ENCODE data around the gene SLC39A11. TPM values are rescaled to one million over a fixed set of nuclear protein-coding genes. Genes with fewer than 3 reads are reported as not detected.

Gene SLC39A11
- total and polyA plus RNA-seq, 2 of the 13 experiments (the other 11 are each of a cell fraction or from before 2014, with no cell fraction given) = 17.2 to 31.5 TPM

DNA sequence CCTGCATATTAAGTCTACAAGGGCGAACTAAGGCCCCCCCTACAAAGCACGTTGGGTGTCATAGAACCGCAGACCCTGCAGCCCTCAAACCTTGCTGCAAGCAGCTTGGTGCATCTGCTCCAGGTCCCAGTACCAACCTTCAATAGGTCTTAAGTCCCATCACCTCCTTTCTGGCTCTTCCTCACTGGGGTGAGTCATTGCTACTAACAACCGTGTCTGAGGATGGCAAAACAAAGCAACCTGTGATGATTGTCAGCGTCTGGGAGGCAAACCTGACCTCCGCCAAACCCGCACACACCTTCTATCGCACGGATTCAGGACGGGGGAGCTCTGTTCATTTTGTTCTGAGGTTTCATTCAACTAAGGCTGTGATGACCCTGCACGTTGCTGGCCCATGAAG lies 138.9 kb downstream of the SLC39A11 start:
- H3K27me3 ChIP-seq (ENCODE audit: control insufficient read depth in 1 of 2, insufficient read depth in 2 of 2, low read length in 2 of 2) = no peaks in the 10 kb centered on the region
- CTCF ChIA-PET (ENCODE audit: low intra/inter-chr PET ratio, low total read pairs) = no interaction called here
- no TSS peak for BruUV-seq (replicated peaks)
- no peak for FAIRE-seq
- no peak overlapping the region for H2AFZ ChIP-seq (ENCODE audit: low read length)
- H3K4me2 ChIP-seq (ENCODE audit: low read depth, low read length) = no peak overlapping the region
- H3K79me2 ChIP-seq (ENCODE audit: insufficient read depth, low read length) = no peaks in the 10 kb centered on the region
- POLR2A ChIA-PET = interaction anchor here (0.9 kb wide), 1 partner anchor 115 kb away, joined by 3 read pairs; no protein-coding TSS in a partner anchor
- H3K4me3 ChIP-seq (replicated peaks in 1 of 3; ENCODE audit: insufficient read depth in 1 of 3, low read depth in 2 of 3, low read length in 3 of 3) = no peak overlapping the region
- H4K20me1 ChIP-seq (ENCODE audit: insufficient read depth, low read length) = peaks cover 2% of the 10 kb centered on the region; the same call in 1 of the 2 replicates
- no peak for ATAC-seq
- H3K9ac ChIP-seq (ENCODE audit: insufficient read depth, low read depth, low read length) = no peak overlapping the region
- TF ChIP-seq ZNF337 (CRISPR knock-in tag; IDR thresholded peaks at IDR 0.05; ENCODE audit: borderline replicate concordance, low read depth) = no peak
- TF ChIP-seq ZNF580 (CRISPR knock-in tag; IDR thresholded peaks at IDR 0.05; ENCODE audit: borderline replicate concordance, low read depth) = no peak
- intact Hi-C loops (cut with micrococcal nuclease; ENCODE audit: unreplicated experiment) (no loop called here), in situ Hi-C loops (cut with HindIII; ENCODE audit: extremely low pct_ligation_motif_present, low pct_unique_long_range_greater_than_20kb) (loop anchor here (25.0 kb wide), 1 partner anchor 434 kb away; no protein-coding TSS in a partner anchor)
- H3K27ac ChIP-seq (ENCODE audit: extremely low read length, insufficient read depth, low read length) = no peak overlapping the region
- H3K4me1 ChIP-seq (ENCODE audit: insufficient read depth, low read length) = peaks cover 8% of the 10 kb centered on the region; the same call in 1 of the 2 replicates
- H3K9me3 ChIP-seq (ENCODE audit: low read length) = no peaks in the 10 kb centered on the region
- H3K36me3 ChIP-seq (replicated peaks in 1 of 2; ENCODE audit: control insufficient read depth in 1 of 2, insufficient read depth in 2 of 2, low read length in 2 of 2) = no peaks in the 10 kb centered on the region
- WGBS (ENCODE audit: low lambda C conversion rate) = 82% methylated on average over 11 of the region's 11 CpGs
- DNase-seq (ENCODE audit: low spot score) = no peak

- ChIA-PET POLR2A (no interaction called here), CTCF (ENCODE audit: low intra/inter-chr PET ratio, low total read pairs) (no interaction called here)
- Histone ChIP-seq H3K4me2 (ENCODE audit: low read depth, low read length) (no peak overlapping the region), H3K4me3 (replicated peaks in 1 of 3; ENCODE audit: insufficient read depth in 1 of 3, low read depth in 2 of 3, low read length in 3 of 3) (no peak overlapping the region), H4K20me1 (ENCODE audit: insufficient read depth, low read length) (peaks cover 2% of the 10 kb centered on the region; the same call in 1 of the 2 replicates), H3K79me2 (ENCODE audit: insufficient read depth, low read length) (no peaks in the 10 kb centered on the region), H3K27me3 (ENCODE audit: control insufficient read depth in 1 of 2, insufficient read depth in 2 of 2, low read length in 2 of 2) (no peaks in the 10 kb centered on the region), H3K9me3 (ENCODE audit: low read length) (no peaks in the 10 kb centered on the region), H3K4me1 (ENCODE audit: insufficient read depth, low read length) (peaks cover 8% of the 10 kb centered on the region; the same call in 1 of the 2 replicates), H3K36me3 (replicated peaks in 1 of 2; ENCODE audit: control insufficient read depth in 1 of 2, insufficient read depth in 2 of 2, low read length in 2 of 2) (no peaks in the 10 kb centered on the region), H3K27ac (ENCODE audit: extremely low read length, insufficient read depth, low read length) (no peak overlapping the region), H3K9ac (ENCODE audit: insufficient read depth, low read depth, low read length) (no peak overlapping the region), H2AFZ (ENCODE audit: low read length) (no peak overlapping the region)
- intact Hi-C loops (cut with micrococcal nuclease; ENCODE audit: unreplicated experiment) (no loop called here), in situ Hi-C loops (cut with HindIII; ENCODE audit: extremely low pct_ligation_motif_present, low pct_unique_long_range_greater_than_20kb) (loop anchor here (25.0 kb wide), 1 partner anchor 435 kb away; no protein-coding TSS in a partner anchor)
- 87% methylated on average over 10 of the region's 10 CpGs for WGBS (ENCODE audit: low lambda C conversion rate)
- FAIRE-seq (no peak), ATAC-seq (no peak), DNase-seq (ENCODE audit: low spot score) (no peak)
- BruUV-seq (replicated peaks) = no TSS peak
- TF ChIP-seq, protein P1, sequence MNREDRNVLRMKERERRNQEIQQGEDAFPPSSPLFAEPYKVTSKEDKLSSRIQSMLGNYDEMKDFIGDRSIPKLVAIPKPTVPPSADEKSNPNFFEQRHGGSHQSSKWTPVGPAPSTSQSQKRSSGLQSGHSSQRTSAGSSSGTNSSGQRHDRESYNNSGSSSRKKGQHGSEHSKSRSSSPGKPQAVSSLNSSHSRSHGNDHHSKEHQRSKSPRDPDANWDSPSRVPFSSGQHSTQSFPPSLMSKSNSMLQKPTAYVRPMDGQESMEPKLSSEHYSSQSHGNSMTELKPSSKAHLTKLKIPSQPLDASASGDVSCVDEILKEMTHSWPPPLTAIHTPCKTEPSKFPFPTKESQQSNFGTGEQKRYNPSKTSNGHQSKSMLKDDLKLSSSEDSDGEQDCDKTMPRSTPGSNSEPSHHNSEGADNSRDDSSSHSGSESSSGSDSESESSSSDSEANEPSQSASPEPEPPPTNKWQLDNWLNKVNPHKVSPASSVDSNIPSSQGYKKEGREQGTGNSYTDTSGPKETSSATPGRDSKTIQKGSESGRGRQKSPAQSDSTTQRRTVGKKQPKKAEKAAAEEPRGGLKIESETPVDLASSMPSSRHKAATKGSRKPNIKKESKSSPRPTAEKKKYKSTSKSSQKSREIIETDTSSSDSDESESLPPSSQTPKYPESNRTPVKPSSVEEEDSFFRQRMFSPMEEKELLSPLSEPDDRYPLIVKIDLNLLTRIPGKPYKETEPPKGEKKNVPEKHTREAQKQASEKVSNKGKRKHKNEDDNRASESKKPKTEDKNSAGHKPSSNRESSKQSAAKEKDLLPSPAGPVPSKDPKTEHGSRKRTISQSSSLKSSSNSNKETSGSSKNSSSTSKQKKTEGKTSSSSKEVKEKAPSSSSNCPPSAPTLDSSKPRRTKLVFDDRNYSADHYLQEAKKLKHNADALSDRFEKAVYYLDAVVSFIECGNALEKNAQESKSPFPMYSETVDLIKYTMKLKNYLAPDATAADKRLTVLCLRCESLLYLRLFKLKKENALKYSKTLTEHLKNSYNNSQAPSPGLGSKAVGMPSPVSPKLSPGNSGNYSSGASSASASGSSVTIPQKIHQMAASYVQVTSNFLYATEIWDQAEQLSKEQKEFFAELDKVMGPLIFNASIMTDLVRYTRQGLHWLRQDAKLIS (CRISPR knock-in tag; IDR thresholded peaks at IDR 0.05) = no peak
- no peak for TF ChIP-seq ZSCAN22 (CRISPR knock-in tag; IDR thresholded peaks at IDR 0.05)
- TF ChIP-seq ZMYM3 (CRISPR knock-in tag; IDR thresholded peaks at IDR 0.05) = no peak
- no peak for TF ChIP-seq XRCC5 (optimal IDR thresholded peaks at IDR 0.05; ENCODE audit: low read length)
- no peak for TF ChIP-seq KAT7 (CRISPR knock-in tag; IDR thresholded peaks at IDR 0.05; ENCODE audit: borderline replicate concordance)
- no peak for TF ChIP-seq FOXP4 (CRISPR knock-in tag; IDR thresholded peaks at IDR 0.05)
- TF ChIP-seq HOXA7 (CRISPR knock-in tag; IDR thresholded peaks at IDR 0.05) = no peak
- TF ChIP-seq FOSL2 (CRISPR knock-in tag; IDR thresholded peaks at IDR 0.05) = 0 out of 2 replicates have a peak, but pooled peaks have one; percentile 5
- no peak for TF ChIP-seq ZNF382 (CRISPR knock-in tag; IDR thresholded peaks at IDR 0.05; ENCODE audit: borderline replicate concordance)
- TF ChIP-seq FOXK1 (CRISPR knock-in tag; IDR thresholded peaks at IDR 0.05; ENCODE audit: borderline replicate concordance, low read depth) = no peak
Observed at GRCh38 chr17:72952641-72953315, 139.7 kb downstream of the SLC39A11 start.

Measured in HepG2 (cell line).